ENCODE data around the gene ULK4. TPM values are rescaled to one million over a fixed set of nuclear protein-coding genes. Genes with fewer than 3 reads are reported as not detected.
"Not testable (repeated sequence)": the region's sequence is repeated elsewhere in the genome, so short reads cannot be mapped to it uniquely, and the experiment has no call there.

ULK4 gene
- total RNA-seq, 2 donors from 2014 or later = 4.4 to 8.3 TPM

- Histone ChIP-seq H3K4me3 (no peak overlapping the region), H3K27me3 (no peaks in the 10 kb centered on the region), H3K27ac (no peak overlapping the region), H3K36me3 (no peaks in the 10 kb centered on the region), H3K9ac (ENCODE audit: low read depth in 2 of 2, low read length in 2 of 2) (no peak overlapping the region), H3K4me1 (no peaks in the 10 kb centered on the region), H3K9me3 (no peaks in the 10 kb centered on the region)
- DNase-seq = no peak
- intact Hi-C loops (cut with DNase I) = no loop called here
- no peak for TF ChIP-seq CTCF (IDR thresholded peaks at IDR 0.05)
Observed at GRCh38 chr3:41794748-41795589, 166.9 kb downstream of the ULK4 start.

- DNase-seq = no peak
- Histone ChIP-seq H3K9me3 (no peaks in the 10 kb centered on the region), H3K9ac (ENCODE audit: low read depth in 2 of 2, low read length in 2 of 2) (no peak overlapping the region), H3K27me3 (no peaks in the 10 kb centered on the region), H3K4me3 (no peak overlapping the region), H3K27ac (no peak overlapping the region), H3K4me1 (no peaks in the 10 kb centered on the region), H3K36me3 (no peaks in the 10 kb centered on the region)
- intact Hi-C loops (cut with DNase I) = no loop called here
- TF ChIP-seq CTCF (IDR thresholded peaks at IDR 0.05) = no peak
Observed at GRCh38 chr3:41792806-41793205, 169.1 kb downstream of the ULK4 start.

- H3K27me3 ChIP-seq = no peaks in the 10 kb centered on the region
- no peak overlapping the region for H3K4me3 ChIP-seq
- no peaks in the 10 kb centered on the region for H3K4me1 ChIP-seq
- no peak overlapping the region for H3K9ac ChIP-seq (ENCODE audit: low read depth in 2 of 2, low read length in 2 of 2)
- TF ChIP-seq CTCF (IDR thresholded peaks at IDR 0.05) = no peak
- H3K36me3 ChIP-seq = no peaks in the 10 kb centered on the region
- intact Hi-C loops (cut with DNase I) = no loop called here
- no peak overlapping the region for H3K27ac ChIP-seq
- DNase-seq = no peak
- H3K9me3 ChIP-seq = no peaks in the 10 kb centered on the region
Observed at GRCh38 chr3:41769106-41769505, 192.8 kb downstream of the ULK4 start.

- Histone ChIP-seq H3K9ac (ENCODE audit: low read depth in 2 of 2, low read length in 2 of 2) (no peak overlapping the region), H3K9me3 (no peaks in the 10 kb centered on the region), H3K27me3 (no peaks in the 10 kb centered on the region), H3K27ac (no peak overlapping the region), H3K4me3 (no peak overlapping the region), H3K36me3 (no peaks in the 10 kb centered on the region), H3K4me1 (no peaks in the 10 kb centered on the region)
- intact Hi-C loops (cut with DNase I) = no loop called here
- no peak for DNase-seq
- TF ChIP-seq CTCF (IDR thresholded peaks at IDR 0.05) = no peak
Observed at GRCh38 chr3:41768363-41768762, 193.5 kb downstream of the ULK4 start.

GRCh38 chr3:41762867-41763266 is 199.0 kb downstream of the ULK4 start:
- intact Hi-C loops (cut with DNase I); H3K9me3 ChIP-seq; H3K9ac ChIP-seq (ENCODE audit: low read depth in 2 of 2, low read length in 2 of 2); H3K4me3 ChIP-seq; DNase-seq; H3K27ac ChIP-seq; H3K4me1 ChIP-seq; H3K27me3 ChIP-seq; H3K36me3 ChIP-seq: not testable (repeated sequence)

- Histone ChIP-seq H3K36me3 (no peaks in the 10 kb centered on the region), H3K9me3 (no peaks in the 10 kb centered on the region), H3K4me3 (no peak overlapping the region), H3K4me1 (no peaks in the 10 kb centered on the region), H3K27me3 (no peaks in the 10 kb centered on the region), H3K9ac (ENCODE audit: low read depth in 2 of 2, low read length in 2 of 2) (no peak overlapping the region), H3K27ac (no peak overlapping the region)
- intact Hi-C loops (cut with DNase I) = no loop called here
- DNase-seq = no peak
- TF ChIP-seq CTCF (IDR thresholded peaks at IDR 0.05) = no peak
Observed at GRCh38 chr3:41753651-41754050, 208.3 kb downstream of the ULK4 start.
